Measurements from ENCODE around the gene TTYH2.

TTYH2 gene

DNA sequence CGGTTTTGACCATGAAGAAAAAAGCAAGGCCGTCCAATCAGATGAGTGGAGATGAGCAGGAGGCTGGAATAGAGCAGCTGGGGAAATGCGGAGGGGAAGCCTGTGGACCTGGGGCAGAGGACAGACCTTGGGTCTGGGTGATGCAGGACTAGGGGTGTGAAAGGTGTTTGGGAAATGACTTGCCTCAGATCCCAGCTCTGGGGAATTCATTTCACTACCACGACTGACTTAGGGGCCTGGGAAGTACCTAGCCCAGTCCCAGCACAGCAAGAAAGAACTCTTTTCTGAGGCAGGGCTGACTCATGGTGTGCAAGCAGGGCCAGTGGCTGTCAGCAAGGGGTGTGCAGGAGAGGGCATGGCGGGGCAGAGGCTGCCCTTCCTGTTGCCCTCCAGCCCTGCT, 75.4 kb downstream of the TTYH2 start:
- H3K4me1 ChIP-seq: no peaks in the 10 kb centered on the region
- no peak for DNase-seq
- no peaks in the 10 kb centered on the region; the same call in 1 of the 2 replicates for H3K27me3 ChIP-seq

DNA sequence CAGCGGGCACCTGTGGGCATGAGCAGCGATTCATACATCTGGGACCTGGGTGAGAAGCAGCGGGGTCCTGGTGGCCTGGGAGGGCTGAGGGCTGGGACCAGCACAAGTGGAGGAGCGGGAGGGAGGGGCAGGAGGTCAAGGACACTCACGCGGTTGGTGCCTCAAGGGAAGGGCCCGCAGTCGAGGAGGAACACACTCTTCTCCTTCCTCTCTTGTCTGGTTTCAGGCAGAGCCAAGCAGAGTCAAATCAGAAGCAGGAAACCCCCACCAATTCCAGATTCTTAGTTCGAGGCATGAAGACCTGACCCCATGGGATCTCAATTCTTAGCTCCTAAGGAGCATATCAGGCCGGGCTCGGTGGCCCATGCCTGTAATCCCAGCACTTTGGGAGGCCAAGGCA, 76.3 kb downstream of the TTYH2 start:
- no peak for DNase-seq
- TF ChIP-seq, protein P1, sequence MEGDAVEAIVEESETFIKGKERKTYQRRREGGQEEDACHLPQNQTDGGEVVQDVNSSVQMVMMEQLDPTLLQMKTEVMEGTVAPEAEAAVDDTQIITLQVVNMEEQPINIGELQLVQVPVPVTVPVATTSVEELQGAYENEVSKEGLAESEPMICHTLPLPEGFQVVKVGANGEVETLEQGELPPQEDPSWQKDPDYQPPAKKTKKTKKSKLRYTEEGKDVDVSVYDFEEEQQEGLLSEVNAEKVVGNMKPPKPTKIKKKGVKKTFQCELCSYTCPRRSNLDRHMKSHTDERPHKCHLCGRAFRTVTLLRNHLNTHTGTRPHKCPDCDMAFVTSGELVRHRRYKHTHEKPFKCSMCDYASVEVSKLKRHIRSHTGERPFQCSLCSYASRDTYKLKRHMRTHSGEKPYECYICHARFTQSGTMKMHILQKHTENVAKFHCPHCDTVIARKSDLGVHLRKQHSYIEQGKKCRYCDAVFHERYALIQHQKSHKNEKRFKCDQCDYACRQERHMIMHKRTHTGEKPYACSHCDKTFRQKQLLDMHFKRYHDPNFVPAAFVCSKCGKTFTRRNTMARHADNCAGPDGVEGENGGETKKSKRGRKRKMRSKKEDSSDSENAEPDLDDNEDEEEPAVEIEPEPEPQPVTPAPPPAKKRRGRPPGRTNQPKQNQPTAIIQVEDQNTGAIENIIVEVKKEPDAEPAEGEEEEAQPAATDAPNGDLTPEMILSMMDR (IDR thresholded peaks at IDR 0.05; ENCODE audit: low read depth, low read length): no peak
- no peaks in the 10 kb centered on the region; the same call in 1 of the 2 replicates for H3K27me3 ChIP-seq
- no peak overlapping the region for H3K4me3 ChIP-seq (ENCODE audit: low read depth, low read length)
- H3K4me1 ChIP-seq: no peaks in the 10 kb centered on the region
- H3K36me3 ChIP-seq: no peaks in the 10 kb centered on the region
- no peaks in the 10 kb centered on the region for H3K9me3 ChIP-seq

More for the DNA sequence above, 75.4 kb downstream of the TTYH2 start:
- H3K9me3 ChIP-seq: no peaks in the 10 kb centered on the region
- H3K4me3 ChIP-seq (ENCODE audit: low read depth, low read length): no peak overlapping the region
- TF ChIP-seq, protein P1 (IDR thresholded peaks at IDR 0.05; ENCODE audit: low read depth, low read length): no peak
- no peaks in the 10 kb centered on the region for H3K36me3 ChIP-seq

DNA sequence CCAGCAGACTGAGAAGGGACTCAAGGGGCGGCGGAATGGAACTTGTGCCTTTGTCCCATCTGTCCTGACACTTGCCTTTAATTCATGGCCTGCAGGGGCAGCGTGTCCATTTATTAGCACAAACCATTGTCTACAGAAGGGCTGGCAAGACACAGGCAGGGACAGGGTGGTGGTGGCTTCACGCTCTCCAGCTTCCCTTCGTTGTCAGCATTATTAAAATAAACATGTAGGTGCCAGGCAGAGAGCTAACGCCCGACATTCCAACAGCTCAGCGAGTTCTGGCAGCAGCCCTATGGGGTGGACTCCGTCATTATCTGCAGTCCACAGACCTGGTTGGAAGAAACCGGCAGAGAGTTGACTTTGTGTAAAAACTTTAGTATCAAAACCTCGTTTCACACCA, 77.0 kb downstream of the TTYH2 start:
- TF ChIP-seq, protein P1 (IDR thresholded peaks at IDR 0.05; ENCODE audit: low read depth, low read length): no peak
- Histone ChIP-seq H3K4me1 (no peaks in the 10 kb centered on the region), H3K27me3 (no peaks in the 10 kb centered on the region), H3K36me3 (no peaks in the 10 kb centered on the region), H3K4me3 (ENCODE audit: low read depth, low read length) (no peak overlapping the region), H3K9me3 (no peaks in the 10 kb centered on the region)
- no peak for DNase-seq

DNA sequence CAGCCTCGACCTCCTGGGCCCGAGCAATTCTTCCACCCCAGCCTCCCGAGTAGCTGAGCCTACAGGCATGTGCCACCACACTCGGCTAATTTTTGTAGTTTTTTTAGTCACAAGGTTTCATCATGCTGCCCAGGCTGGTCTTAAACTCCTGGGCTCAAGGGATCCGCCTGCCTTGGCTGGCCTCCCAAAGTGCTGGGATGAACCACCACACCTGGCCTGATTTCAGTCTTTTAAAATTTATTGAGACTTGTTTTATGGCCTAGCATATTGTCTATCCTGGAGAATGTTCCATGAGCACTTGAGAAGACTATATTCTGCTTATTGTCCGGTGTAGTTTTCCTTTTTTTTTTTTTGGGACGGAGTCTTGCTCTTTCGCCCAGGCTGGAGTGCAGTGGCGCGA, 79.1 kb downstream of the TTYH2 start:
- peaks cover 6% of the 10 kb centered on the region for H3K4me1 ChIP-seq

DNA sequence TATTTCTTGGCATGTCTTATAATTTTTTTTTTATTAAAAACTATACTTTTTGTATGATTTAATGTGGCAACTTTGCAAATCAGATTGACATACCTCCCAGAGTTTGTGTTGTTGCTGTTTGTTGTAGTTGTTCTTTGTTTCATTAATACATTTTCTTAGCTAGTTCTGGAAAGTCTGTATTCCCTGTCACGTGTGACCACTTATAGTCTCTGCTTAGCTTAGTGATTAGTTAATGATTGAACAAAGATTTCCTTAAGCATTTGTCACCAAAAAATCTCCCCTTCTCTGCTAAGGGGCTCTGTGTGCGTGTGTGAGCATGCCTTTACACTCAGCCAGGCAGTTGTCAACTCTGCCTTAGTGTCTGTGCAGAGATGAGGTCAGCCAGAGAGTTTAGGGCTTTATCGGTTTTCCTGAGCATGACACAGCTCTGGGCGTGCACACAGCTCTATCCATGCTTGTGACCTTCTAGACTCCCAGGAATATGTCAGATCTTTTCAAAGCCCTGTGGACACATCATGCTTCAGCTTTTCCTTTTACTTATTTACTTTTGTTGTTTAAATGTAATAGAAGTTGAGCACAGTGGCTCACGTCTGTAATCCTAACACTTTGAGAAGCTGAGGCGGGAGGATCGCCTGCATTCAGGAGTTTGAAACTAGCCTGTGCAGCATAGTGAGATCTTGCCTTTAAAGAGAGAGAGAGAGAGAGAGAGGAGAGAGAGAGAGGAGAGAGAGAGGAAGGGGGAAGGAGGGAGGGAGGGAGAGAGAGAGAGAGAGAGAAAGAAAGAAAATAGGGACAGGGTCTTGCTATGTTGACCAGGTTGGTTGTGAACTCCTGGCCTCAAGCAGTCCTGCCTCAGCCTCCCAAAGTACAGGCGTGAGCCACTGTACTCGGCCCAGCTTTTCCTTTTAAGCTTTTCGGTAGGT, 82.5 kb downstream of the TTYH2 start:
- Histone ChIP-seq H3K27me3 (no peaks in the 10 kb centered on the region), H3K4me3 (ENCODE audit: low read depth, low read length) (no peak overlapping the region), H3K36me3 (no peaks in the 10 kb centered on the region), H3K4me1 (peaks cover 6% of the 10 kb centered on the region), H3K9me3 (no peaks in the 10 kb centered on the region)
- TF ChIP-seq, protein P1 (IDR thresholded peaks at IDR 0.05; ENCODE audit: low read depth, low read length): no peak
- DNase-seq: no peak

More for the DNA sequence above, 79.1 kb downstream of the TTYH2 start:
- H3K9me3 ChIP-seq: no peaks in the 10 kb centered on the region
- no peak for DNase-seq
- no peak overlapping the region for H3K4me3 ChIP-seq (ENCODE audit: low read depth, low read length)
- no peaks in the 10 kb centered on the region for H3K36me3 ChIP-seq
- TF ChIP-seq, protein P1 (IDR thresholded peaks at IDR 0.05; ENCODE audit: low read depth, low read length): no peak
- H3K27me3 ChIP-seq: no peaks in the 10 kb centered on the region

DNA sequence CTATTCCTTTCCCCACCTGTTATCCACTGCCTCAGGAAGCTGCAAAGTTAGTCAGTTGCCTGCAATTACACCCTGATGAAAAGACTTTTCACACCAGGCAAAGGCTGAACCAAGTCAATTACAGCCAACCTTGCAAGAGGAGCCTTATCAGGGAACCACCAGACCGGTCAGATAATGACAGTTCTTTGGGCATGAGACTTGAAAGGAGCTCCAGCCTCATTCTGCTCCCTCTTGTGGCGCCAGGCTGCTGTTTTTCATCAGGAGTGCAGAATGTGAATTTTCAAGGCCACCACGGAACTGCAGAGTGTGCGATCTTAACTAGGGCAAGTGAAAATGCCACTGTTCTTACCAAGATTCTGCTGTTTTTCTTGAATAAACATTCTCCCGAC, 83.2 kb downstream of the TTYH2 start:
- H3K4me3 ChIP-seq (ENCODE audit: low read depth, low read length): no peak overlapping the region
- H3K36me3 ChIP-seq: no peaks in the 10 kb centered on the region
- H3K27me3 ChIP-seq: no peaks in the 10 kb centered on the region
- peak; percentile 68 for DNase-seq
- TF ChIP-seq, protein P1 (IDR thresholded peaks at IDR 0.05; ENCODE audit: low read depth, low read length): peak; percentile 82
- no peaks in the 10 kb centered on the region for H3K9me3 ChIP-seq
- H3K4me1 ChIP-seq: peaks cover 6% of the 10 kb centered on the region
